Adrenal gland (tissue), 5 donors: ENCODE measurements around the gene UST.

Experiments used
- CTCF ChIP-seq, 6 experiments: fragments of 450-650 bp in 4 of 6; fragments of 200-600 bp in 2 of 6; sonication (generic) in 1 of 6; IDR thresholded peaks; 1 replicate in 5 of 6; 2 replicates in 1 of 6; pipeline versions ENCODE4 v1.5.1 to v1.8.0; 2016 to 2021; ENCODE audit warnings: antibody characterized with exemption in 6 of 6, mild to moderate bottlenecking in 2 of 6, moderate library complexity in 1 of 6
- POLR2A ChIP-seq, 2 donors: fragments of 450-650 bp; IDR thresholded peaks; one replicate each; pipeline ENCODE4 v1.6.1; 2017; ENCODE audit warnings: antibody characterized with exemption in 2 of 2, mild to moderate bottlenecking in 2 of 2, moderate library complexity in 1 of 2
- donor health status: DM: no; HTN: no; CAD: no.

GRCh38 chr6:148967011-148967520, 220.2 kb downstream of the UST start:
- no peak for TF ChIP-seq POLR2A (IDR thresholded peaks at IDR 0.05)
- no peak for TF ChIP-seq CTCF (IDR thresholded peaks at IDR 0.05)
